GM18511 (cell line): ENCODE measurements around the gene SH3GLB2.
"Not testable (repeated sequence)": the region's sequence is repeated elsewhere in the genome, so short reads cannot be mapped to it uniquely, and the experiment has no call there.

Experiments
- ATAC-seq: cut with Tn5 transposase; IDR thresholded peaks from one replicate; pipeline ENCODE4 v1.9.1; 2021; ENCODE audit warnings: mild to moderate bottlenecking, moderate library complexity; ENCODE audit not compliant: unreplicated experiment

The SH3GLB2 gene

DNA sequence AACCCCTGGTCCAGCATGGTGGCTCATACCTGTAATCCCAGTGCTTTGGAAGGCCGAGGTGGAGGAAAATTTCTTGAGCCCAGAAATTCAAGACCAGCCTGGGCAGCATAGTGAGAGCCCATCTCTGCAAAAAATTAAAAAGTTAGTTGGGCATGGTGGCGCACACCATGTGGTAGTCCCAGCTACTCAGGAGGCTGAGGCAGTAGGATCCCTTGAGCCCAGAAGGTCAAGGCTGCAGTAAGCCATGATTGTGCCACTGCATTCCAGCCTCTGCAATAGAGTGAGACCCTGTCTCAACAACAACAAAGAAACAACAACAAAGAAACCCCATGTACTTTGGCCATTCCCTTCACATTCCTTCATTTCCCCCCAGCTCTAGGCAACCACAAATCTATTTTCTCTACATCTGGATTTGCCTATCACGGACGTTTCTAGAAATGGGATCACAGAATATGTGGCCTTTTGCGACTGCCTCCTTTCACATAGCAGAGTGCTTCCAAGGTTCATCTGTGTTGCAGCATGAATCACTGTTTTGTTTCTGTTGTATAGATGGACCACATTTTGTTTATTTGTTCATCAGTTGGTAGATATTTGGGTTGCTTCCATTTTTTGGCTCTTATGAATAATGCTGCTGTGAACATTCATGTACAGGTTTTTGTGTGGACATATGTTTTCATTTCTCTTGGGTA is 26.2 kb upstream of the SH3GLB2 start:
- ATAC-seq = no peak

DNA sequence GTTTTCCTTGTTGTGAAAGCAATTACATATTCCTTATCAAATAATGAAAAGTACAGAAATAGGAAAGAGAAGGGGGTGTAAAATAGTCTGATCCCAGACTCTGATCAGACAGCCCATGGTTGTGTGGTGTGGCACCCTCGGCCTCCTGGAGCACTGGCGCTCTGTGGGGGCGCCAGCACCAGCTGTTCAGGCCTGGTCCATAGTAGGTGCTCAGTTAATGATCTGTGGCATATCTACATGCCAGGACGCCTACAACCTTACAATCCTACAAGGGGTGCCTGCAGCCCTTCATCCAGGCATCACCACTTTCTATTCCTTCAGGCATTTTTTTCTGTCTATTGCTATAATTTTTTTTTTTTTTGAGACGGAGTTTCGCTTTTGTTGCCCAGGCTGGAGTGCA is 24.9 kb upstream of the SH3GLB2 start:
- no peak for ATAC-seq

DNA sequence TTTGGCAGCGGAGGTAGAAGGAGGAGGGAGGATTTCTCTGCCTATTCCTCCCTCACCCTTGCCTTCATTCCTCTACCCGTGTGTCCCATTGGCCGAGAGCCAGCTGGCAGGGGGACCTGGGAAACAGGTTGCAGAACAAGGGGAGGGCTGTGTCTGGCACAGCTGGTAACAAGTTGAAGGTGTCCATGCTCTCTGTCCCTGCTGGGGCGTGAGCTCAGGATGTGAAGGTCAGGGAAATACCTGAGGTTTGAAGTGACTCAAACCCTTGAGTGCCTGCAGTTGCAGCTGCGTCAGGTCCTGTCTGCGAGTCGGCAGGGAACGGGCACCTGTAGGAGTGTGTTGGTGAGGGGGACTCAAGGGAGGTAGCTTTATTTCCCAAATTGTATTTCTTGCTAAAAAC is 24.5 kb upstream of the SH3GLB2 start:
- no peak for ATAC-seq

DNA sequence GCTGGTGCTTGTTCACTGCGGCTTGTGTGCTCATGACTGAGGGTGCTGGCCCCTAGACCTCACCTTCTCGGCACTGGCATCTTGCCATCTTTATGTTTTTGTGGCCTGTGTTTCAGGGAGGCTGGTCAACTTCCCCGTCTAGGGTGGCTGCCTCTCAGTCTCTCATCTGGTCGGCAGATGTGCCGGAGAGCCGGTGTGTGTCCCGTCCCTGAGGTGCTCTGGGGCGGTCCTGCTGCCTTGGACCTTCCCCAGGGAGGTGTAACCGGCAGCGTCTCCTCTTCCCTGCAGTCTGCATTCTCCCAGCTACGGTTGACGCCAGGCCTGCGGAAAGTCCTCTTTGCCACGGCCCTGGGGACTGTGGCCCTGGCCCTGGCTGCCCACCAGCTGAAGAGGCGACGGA is 13.9 kb upstream of the SH3GLB2 start:
- no peak for ATAC-seq

DNA sequence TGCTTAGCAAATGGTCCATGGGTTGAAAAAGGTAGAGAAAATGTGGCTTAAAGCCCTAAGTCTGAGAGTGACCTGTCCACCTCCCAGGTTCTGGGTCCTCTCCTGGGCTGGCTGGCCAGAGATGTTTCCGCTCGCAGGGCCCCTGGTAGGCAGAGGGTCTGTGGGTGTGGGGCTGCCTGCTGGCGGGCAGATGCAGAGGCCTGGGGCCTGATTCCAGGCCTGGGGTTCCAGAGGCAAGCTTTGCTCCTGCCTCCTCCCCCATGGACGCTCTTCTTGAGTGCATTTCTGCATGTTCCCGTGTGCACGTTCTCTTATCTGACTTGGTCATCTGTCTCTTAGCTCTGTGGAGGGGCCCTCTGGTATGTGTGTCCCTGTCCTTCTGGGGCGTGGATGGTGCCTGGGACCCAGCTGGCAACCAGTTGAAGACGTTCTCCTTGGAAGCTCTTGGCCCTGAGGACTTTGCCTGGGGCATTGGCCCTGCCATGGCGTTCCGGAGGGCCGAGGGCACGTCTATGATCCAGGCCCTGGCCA is 12.0 kb upstream of the SH3GLB2 start:
- no peak for ATAC-seq

DNA sequence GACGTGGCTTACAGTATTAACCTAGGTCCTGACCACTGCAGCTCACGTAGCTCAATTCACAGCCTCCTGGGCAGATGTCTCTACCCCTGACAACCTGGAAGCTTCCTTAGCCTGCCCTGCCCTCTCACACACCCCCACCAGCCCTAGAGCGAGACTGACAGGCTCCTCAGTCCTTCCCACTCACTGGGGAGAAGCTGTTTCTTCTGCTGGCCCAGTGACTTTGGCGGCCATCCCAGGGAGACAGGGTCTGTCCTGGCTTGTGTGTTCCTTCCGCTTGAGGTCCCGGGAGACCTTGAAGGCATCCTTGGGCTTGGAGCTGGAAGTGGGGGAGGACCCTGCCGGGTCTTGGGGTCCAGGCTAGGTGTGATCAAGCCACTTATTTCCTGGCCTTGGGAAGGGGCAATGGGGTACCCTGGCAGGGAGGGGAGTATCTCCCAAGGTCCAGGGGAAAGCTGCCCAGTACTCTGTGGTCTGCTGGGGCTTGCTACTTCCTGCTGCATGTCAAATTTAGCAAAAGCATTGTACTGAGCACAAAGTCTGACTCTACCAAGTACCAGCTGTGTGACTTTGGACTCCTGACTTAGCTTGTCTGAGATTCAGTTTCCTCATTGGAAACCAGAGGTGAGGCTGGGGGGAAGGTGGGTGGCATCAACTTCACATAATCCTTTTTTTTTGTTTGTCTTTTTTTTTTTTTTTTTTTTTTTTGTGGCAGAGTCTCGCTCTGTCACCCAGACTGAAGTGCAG is 10.2 kb upstream of the SH3GLB2 start:
- no peak for ATAC-seq

DNA sequence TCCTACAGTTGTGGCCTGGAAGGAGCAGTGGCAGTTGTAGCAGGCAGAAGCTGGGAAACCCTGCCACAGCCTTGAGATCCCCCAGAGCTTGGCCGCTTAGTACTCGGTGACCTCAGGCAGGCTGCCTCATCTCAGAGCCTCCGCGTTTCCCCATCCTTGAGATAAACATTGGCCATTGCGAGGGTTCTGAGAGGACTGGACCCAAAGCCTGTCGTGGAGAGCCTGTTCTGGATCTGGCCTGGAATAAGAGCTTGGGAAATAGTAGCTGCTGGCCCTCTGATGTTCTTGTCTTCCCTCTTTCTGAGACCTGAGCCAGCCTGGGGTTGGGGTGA is 9.6 kb upstream of the SH3GLB2 start:
- ATAC-seq = no peak

DNA sequence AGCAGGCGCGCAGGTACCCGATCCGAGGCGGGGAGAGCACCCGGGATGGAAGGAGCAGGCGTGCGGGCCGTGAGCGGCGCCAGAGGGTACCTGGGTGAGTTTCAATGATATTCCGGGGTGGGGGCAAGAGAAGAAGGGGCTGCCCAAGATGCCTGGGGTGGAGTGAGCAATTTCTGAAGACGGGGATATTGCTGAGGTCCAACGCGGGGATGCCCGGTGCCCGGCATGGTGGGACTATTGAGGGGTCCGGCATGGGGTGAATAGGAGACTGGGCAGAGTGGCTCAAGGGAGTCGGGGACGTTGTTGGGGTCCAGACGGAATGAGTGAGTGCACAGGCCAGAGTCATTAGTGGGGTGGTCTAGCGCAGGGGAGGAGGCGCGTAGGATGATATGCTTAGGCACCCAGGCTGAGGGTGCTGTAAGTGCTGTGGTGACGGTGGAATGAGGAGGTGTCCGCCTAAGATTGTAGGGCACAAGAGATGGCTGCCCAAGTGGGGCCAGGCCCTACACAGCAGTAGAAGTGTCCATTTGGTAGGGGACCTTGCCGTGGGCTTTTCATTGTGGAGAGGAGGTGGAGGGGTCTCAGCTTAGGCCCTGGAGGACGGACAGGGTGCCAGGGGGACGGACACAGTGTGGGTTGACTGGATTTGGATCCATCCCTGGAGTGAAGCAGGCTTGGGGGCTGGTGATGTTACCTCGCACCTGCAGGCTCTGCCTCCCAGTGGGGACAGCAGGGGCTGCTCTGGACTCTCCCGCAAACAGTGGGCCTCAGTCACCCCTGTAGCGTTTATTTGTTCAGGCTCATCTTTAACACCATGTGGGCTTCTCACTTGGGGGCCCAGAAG is 9.0 kb upstream of the SH3GLB2 start:
- no peak for ATAC-seq

DNA sequence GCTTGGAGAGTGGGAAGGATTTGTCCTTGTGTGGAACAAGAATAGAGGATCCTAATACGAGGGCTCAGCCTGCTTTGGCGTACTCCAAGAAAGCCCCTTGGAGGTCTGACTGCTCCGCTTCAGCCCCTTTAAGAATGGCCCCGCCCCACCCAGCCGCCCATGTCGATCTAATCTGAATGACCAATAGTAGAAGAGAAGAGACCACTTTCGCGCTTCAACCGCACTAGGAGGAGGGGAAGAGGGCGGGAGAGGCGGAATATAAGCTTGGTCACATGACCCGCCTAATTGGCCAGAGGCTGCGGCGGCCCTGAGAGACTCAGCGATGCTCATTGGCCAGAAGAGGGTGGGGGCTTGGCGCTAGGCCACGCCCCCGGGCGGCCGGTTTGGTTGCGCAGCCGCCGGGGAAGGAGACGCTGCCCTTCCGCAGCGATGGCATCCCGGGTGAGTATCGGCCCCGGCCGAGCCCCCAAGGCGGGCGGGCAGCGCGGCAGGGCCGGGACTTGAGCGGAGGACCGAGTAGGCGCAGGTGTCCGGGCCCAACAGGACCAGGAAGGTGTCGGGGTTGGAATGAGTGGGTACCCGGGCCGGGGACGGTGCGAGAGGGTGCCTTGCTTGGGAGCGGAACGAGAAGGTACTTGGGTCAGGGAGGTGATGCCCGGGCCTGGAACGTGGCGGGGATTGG is 8.3 kb upstream of the SH3GLB2 start, which contains the start of gene MIGA2:
Gene MIGA2 (plus strand): TSS at position 386 of the 682 bp plus-strand sequence. CDS start 3,969 bp downstream, outside the sequence.
- ATAC-seq = peak; percentile 96

DNA sequence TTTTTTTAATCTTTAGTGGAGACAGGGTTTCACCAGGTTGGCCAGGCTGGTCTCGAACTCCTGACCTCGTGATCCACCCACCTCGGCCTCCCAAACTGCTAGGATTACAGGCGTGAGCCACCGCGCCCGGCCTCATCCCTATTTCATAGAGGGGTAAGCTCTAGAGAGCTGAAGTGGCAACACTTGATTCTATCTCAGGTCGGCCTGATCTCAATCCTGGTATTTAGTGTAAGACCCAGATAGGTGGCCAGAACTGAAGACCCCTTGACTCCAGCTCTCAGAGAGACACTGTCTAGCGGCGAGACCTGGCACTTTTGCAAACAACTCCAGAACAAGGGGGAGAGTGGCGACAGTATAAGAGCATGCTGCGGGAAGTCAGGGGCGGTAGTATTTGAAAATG is 7.7 kb upstream of the SH3GLB2 start:
- not testable (repeated sequence) for ATAC-seq

DNA sequence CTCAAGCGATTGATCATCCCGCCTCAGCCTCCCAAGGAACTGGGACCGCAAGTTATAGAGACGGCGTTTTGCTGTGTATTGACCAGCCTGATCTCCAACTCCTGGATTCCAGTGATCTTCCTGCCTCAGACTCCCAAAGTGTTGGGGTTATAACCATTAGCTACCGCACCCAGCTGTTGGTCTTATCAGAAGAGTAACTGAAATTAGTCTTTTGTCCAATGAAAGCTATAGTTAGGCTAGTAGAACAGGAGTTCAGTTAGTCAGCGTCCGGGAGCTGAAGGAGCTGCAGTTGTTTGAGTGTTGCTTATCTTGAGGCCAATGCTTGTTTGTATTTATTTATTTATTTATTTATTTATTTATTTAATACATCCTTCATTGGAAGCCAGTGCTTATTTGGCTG is 5.1 kb upstream of the SH3GLB2 start:
- ATAC-seq = no peak

DNA sequence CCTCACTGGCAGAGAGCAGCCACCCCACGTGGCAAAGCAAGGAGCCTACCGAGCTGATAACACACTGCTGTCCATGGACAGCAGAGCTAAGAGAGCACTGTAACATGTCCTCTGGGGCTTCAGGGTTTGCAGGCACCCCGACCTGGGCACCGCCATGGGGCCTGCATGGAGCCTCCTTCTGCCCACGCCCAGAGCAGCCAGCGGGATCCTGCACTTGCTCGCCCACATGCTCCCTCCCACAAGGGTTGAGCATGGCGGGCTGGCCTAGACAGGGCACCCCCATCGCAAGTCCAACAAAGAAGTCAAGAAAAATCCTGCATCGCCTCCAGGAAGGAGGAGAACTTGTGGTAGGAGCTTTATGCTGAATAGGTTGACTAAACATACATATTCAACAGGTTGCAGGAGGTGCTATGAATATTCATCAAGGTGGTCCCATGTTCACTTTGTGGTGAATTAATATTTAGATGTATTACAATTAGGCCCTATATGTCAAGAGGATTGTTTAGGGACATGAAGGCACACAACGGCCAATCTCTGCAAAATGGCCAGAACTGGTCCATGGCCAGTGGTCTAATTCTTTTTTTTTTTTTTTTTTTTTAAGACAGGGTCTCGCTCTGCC is 4.5 kb upstream of the SH3GLB2 start:
- ATAC-seq = no peak

DNA sequence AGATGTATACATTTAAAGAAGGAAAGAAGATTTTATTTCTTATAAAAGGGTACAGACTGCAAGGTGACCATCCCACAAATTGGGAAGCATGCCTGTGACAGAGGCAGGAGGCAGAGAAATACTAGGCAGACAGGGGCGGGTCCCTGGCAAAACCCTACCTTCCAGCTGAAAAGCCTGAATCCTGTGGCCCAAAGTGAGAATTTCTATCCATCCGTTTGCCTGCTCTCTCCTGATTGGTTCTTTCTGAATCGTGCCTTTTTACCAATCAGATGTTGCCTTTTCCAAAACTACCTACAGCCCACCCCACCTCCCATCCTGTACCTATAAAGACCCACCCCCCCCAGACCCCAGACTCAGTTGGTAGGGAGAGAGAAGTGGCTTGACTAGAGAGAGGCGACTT is 3.4 kb upstream of the SH3GLB2 start:
- no peak for ATAC-seq

DNA sequence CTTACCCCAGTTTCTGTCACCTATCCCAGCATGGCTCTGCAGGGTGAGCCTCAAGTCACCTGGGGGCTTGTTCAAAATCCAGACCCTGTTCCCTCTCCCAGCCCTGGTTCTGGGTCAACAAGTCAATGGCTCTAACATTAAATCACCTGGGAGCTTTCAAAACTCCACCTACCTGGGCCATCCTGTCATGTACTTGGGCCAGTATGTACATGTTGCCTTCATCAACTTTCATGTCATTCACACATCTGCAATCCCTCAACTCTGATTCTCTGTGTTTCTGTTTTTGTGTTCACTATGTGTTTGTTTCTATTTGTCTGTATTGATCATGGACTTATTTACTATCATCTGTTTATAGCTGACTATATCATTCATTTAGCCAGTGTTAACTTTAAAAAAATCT is 2.1 kb upstream of the SH3GLB2 start:
- ATAC-seq = no peak

DNA sequence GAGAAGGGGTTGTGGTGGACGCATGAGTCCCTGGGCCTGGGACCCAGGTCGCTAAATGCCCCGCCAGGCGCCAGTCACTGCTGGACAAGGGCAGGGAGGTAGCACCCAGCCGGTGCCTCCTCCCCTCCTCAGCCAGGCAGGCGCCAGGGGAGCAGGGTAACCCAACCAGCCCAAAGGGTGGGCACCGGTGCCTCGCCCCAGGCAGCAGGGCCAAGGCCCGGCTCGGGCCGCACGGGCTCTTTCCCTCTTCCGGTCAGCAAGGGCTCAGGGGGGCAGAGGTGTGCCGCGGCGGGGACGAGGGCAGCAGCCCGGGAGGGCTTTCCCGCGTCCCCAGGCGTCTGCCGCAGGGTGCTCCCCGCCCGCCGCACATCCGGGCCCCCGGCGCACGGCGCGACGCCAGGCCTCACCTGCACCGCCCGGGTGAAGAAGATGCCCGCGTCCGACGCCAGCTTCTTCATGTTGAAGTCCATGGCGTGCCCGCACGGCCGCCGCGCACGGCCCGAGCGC is 393 bp downstream of the SH3GLB2 start:
- peak; percentile 53 for ATAC-seq

DNA sequence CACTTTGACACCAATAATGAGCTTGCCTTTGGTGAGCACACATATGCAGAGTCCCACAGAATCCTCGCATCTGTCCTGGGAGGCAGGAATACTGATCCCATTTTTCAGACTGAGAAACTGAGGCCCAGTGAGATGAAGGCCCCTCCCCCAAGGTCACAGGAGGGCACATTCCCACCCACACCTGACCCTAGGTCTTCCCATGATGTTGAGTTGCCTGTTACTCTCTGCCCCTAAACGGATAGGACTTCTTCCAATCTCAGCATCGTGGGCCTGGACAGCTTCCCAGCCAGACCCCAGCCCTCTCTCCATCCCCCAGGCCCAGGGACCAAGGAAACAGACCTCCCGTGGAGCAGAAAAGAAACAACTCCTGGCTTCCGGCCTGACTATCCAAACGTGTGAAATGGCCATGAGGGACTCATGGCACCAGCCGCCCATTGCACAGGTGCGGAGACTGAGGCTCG is 877 bp downstream of the SH3GLB2 start:
- ATAC-seq = peak; percentile 17

DNA sequence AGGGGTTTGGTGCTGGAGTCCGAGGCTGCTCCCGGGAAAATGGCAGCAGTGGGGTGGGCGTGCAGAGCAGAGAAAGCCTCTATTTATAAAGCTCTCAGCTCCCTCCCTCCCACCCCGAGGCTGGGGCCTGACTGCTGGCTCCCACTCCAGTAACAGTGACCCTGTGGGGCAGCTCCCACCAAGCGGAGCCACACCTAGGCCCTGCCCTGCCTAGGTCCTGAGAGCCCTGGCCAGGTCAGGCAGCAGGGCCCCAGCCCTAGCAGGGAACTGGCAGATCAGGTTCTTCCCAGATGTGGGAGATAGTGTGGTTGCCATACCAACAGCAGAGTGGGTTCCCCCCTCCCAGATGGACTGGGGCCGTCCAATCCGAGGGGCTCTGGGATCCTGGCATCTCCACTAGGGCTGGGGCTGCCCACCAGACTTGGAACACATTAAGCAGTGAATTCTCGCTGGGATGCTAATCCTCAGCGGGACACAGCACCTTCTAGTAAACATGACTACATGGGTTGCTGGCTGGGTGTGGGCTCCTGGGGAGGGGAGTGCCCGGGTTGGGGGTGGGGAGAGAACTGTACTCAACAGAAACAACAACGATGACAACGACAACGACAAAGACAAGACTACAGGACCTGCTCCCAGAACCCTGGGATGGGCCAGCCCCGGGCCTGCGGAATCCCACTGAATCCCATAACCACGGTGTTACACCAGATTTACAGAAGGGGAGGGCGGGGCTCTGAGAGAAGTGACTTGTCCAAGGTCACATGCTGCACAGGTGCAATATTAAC is 1.5 kb downstream of the SH3GLB2 start:
- ATAC-seq = no peak

DNA sequence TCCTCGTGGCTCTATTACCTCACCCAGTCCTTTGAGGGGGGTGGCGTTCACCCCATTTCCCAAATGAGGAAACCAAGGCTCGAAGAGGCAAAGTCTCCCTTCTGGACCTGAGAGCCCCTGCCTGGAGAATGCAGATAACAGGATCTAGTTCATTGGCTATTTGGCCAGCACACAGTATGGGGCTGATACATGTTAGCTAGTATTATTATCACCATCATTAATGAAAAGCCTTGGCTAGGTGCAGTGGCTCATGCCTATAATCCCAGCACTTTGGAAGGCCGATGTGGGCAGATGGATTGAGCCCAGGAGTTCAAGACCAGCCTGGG is 4.3 kb downstream of the SH3GLB2 start:
- no peak for ATAC-seq

DNA sequence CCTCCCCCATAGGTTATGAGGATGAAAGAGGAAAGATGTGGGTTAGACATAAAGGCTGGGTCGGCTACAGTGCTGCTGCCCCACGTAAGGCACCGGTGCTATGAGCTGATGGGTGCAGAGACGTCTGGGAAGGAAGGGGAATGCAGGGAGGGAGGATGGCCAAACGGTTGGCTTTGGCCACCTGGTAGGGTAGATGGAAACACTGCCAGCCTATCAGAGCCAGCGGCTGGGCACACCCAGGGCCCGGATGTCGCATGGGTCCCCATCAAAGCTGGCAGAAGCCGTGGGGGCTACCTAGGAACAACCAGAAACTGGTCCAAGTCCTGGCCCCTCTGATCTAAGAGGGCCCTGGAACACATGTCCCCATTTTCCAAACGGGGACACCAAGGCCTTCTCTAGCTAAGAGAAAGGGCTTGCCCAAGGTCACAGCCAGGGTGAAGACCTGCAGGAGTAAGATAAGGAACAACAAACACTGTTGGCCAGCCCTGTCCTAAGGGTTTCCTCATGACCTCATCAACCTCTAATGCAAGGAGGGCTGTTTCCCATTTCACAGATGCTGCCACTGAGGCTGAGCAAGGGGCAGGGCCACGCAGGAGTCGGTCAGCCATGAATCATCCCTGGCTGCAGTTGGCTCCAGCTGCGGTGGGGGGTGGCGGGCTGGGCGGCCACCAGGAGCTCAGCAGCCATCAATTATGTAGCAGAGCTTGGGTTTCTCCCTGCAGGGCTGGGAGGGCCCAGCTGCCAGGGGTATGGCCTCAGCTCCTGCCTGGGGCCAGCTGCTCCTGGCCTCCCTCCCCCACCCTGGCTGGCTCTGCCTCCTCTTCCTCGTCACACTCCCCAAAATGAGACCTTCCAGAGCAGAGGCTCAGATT is 4.9 kb downstream of the SH3GLB2 start:
- no peak for ATAC-seq
